ENCODE data around the gene STAP1.

DNA sequence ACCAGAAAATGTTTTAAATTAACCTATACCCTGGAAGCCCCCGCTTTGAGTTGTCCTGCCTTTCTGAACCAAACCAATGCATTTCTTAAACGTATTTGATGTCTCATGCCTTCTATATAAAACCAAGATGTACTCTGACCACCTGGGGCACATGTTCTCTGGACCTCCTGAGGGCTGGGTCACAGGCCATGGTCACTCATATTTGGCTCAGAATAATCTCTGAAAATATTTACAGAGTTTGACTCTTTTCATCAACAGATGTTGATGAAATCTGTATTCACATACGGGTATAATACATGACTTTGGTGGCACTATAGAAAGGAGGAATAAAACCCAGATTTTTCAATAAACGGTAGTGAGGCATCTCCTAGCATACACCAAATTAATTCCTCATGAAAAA is 55.7 kb downstream of the STAP1 start:
- TF ChIP-seq TAF1 (IDR thresholded peaks at IDR 0.05; ENCODE audit: borderline replicate concordance, low read depth, low read length) (no peak), POLR2AphosphoS5 (IDR thresholded peaks at IDR 0.05; ENCODE audit: low read depth, low read length) (no peak), POLR2A (IDR thresholded peaks at IDR 0.05; ENCODE audit: low read depth, low read length) (no peak)

Measured in GM12892 (cell line).